Activated naive CD4-positive, alpha-beta T cell treated with anti-CD3 and anti-CD28 coated beads, Interleukin-2, amount 50 U/mL, for 24 hours (primary cell): ENCODE results near the gene HSD17B1.
"Not testable (repeated sequence)": the region's sequence is repeated elsewhere in the genome, so short reads cannot be mapped to it uniquely, and the experiment has no call there.

Experiments used
- H3K27ac Mint-ChIP-seq: one replicate; pipeline ENCODE4 v1.8.0; 2021; ENCODE audit warnings: mild to moderate bottlenecking, mixed read lengths
- H3K27me3 Mint-ChIP-seq: one replicate; pipeline ENCODE4 v1.8.0; 2021; ENCODE audit warnings: mixed read lengths
- H3K36me3 Mint-ChIP-seq: one replicate; pipeline ENCODE4 v1.8.0; 2021; ENCODE audit warnings: mixed read lengths
- H3K4me1 Mint-ChIP-seq: one replicate; pipeline ENCODE4 v1.8.0; 2021; ENCODE audit warnings: mixed read lengths
- H3K4me3 Mint-ChIP-seq: one replicate; pipeline ENCODE4 v1.8.0; 2021; ENCODE audit warnings: mild to moderate bottlenecking, mixed read lengths
- H3K9me3 Mint-ChIP-seq: one replicate; pipeline ENCODE4 v1.8.0; 2021; ENCODE audit warnings: mixed read lengths

The HSD17B1 gene

GRCh38 chr17:42552736-42553135 is at the start of gene HSD17B1:
Gene HSD17B1 (plus strand): TSS chr17:42552923. CDS start chr17:42552934, 11 bp downstream.
- Mint-ChIP-seq H3K4me1 (peaks cover 24% of the 10 kb centered on the region), H3K4me3 (peak within 1 kb of the TSS; percentile 89), H3K27ac (peak within 1 kb of the TSS; percentile 70)
- H3K27me3 Mint-ChIP-seq, H3K36me3 Mint-ChIP-seq, H3K9me3 Mint-ChIP-seq: not testable (repeated sequence)

GRCh38 chr17:42502926-42503325 is 49.8 kb upstream of the HSD17B1 start:
- Mint-ChIP-seq H3K4me1 (no peaks in the 10 kb centered on the region), H3K36me3 (peaks cover 13% of the 10 kb centered on the region), H3K9me3 (no peaks in the 10 kb centered on the region), H3K4me3 (no peak overlapping the region), H3K27ac (no peak overlapping the region), H3K27me3 (no peaks in the 10 kb centered on the region)

- no peaks in the 10 kb centered on the region for H3K9me3 Mint-ChIP-seq
- no peak overlapping the region for H3K27ac Mint-ChIP-seq
- peaks cover 4% of the 10 kb centered on the region for H3K36me3 Mint-ChIP-seq
- no peak overlapping the region for H3K4me3 Mint-ChIP-seq
- H3K4me1 Mint-ChIP-seq: no peaks in the 10 kb centered on the region
- H3K27me3 Mint-ChIP-seq: no peaks in the 10 kb centered on the region
Measured at GRCh38 chr17:42507671-42508070, 45.1 kb upstream of the HSD17B1 start.

- Mint-ChIP-seq H3K4me3 (no peak overlapping the region), H3K4me1 (no peaks in the 10 kb centered on the region), H3K9me3 (no peaks in the 10 kb centered on the region), H3K27ac (no peak overlapping the region), H3K27me3 (no peaks in the 10 kb centered on the region), H3K36me3 (peaks cover 2% of the 10 kb centered on the region)
Measured at GRCh38 chr17:42508426-42509165, 44.1 kb upstream of the HSD17B1 start.

- Mint-ChIP-seq H3K4me3 (no peak overlapping the region), H3K27ac (no peak overlapping the region), H3K27me3 (no peaks in the 10 kb centered on the region), H3K36me3 (peaks cover 2% of the 10 kb centered on the region), H3K9me3 (no peaks in the 10 kb centered on the region), H3K4me1 (no peaks in the 10 kb centered on the region)
Measured at GRCh38 chr17:42509409-42509808, 43.3 kb upstream of the HSD17B1 start.

- no peaks in the 10 kb centered on the region for H3K27me3 Mint-ChIP-seq
- peaks cover 4% of the 10 kb centered on the region for H3K36me3 Mint-ChIP-seq
- H3K4me1 Mint-ChIP-seq: no peaks in the 10 kb centered on the region
- no peak overlapping the region for H3K27ac Mint-ChIP-seq
- no peaks in the 10 kb centered on the region for H3K9me3 Mint-ChIP-seq
- no peak overlapping the region for H3K4me3 Mint-ChIP-seq
Measured at GRCh38 chr17:42509841-42510240, 42.9 kb upstream of the HSD17B1 start.

- Mint-ChIP-seq H3K9me3 (no peaks in the 10 kb centered on the region), H3K27ac (no peak overlapping the region), H3K36me3 (peaks cover 4% of the 10 kb centered on the region), H3K4me1 (peaks cover under 1% of the 10 kb centered on the region), H3K4me3 (no peak overlapping the region), H3K27me3 (no peaks in the 10 kb centered on the region)
Measured at GRCh38 chr17:42512246-42512645, 40.5 kb upstream of the HSD17B1 start.

GRCh38 chr17:42512733-42513251 is 39.9 kb upstream of the HSD17B1 start:
- Mint-ChIP-seq H3K27ac (no peak overlapping the region), H3K4me3 (no peak overlapping the region), H3K9me3 (no peaks in the 10 kb centered on the region), H3K27me3 (no peaks in the 10 kb centered on the region), H3K36me3 (peaks cover 3% of the 10 kb centered on the region), H3K4me1 (peaks cover 4% of the 10 kb centered on the region)

- Mint-ChIP-seq H3K4me1 (peaks cover 4% of the 10 kb centered on the region), H3K27me3 (no peaks in the 10 kb centered on the region), H3K36me3 (peaks cover 1% of the 10 kb centered on the region), H3K4me3 (no peak overlapping the region), H3K9me3 (no peaks in the 10 kb centered on the region), H3K27ac (no peak overlapping the region)
Measured at GRCh38 chr17:42513686-42514085, 39.0 kb upstream of the HSD17B1 start.

GRCh38 chr17:42514279-42514678 is 38.4 kb upstream of the HSD17B1 start:
- peaks cover 4% of the 10 kb centered on the region for H3K4me1 Mint-ChIP-seq
- H3K4me3 Mint-ChIP-seq: no peak overlapping the region
- peaks cover 1% of the 10 kb centered on the region for H3K36me3 Mint-ChIP-seq

GRCh38 chr17:42514867-42515266 is 37.9 kb upstream of the HSD17B1 start:
- no peaks in the 10 kb centered on the region for H3K9me3 Mint-ChIP-seq
- peaks cover 4% of the 10 kb centered on the region for H3K4me1 Mint-ChIP-seq
- H3K36me3 Mint-ChIP-seq: peaks cover 1% of the 10 kb centered on the region
- H3K4me3 Mint-ChIP-seq: no peak overlapping the region
- no peaks in the 10 kb centered on the region for H3K27me3 Mint-ChIP-seq
- H3K27ac Mint-ChIP-seq: no peak overlapping the region

More at GRCh38 chr17:42514279-42514678, 38.4 kb upstream of the HSD17B1 start:
- H3K27me3 Mint-ChIP-seq: no peaks in the 10 kb centered on the region
- no peak overlapping the region for H3K27ac Mint-ChIP-seq
- H3K9me3 Mint-ChIP-seq: no peaks in the 10 kb centered on the region

GRCh38 chr17:42517516-42517915 is 35.2 kb upstream of the HSD17B1 start:
- peaks cover 4% of the 10 kb centered on the region for H3K4me1 Mint-ChIP-seq
- H3K9me3 Mint-ChIP-seq: no peaks in the 10 kb centered on the region
- H3K4me3 Mint-ChIP-seq: no peak overlapping the region
- no peak overlapping the region for H3K27ac Mint-ChIP-seq
- H3K27me3 Mint-ChIP-seq: no peaks in the 10 kb centered on the region
- peaks cover 7% of the 10 kb centered on the region for H3K36me3 Mint-ChIP-seq

- Mint-ChIP-seq H3K9me3 (no peaks in the 10 kb centered on the region), H3K27ac (no peak overlapping the region), H3K4me3 (no peak overlapping the region), H3K4me1 (peaks cover 4% of the 10 kb centered on the region), H3K27me3 (no peaks in the 10 kb centered on the region), H3K36me3 (peaks cover 7% of the 10 kb centered on the region)
Measured at GRCh38 chr17:42518046-42518754, 34.5 kb upstream of the HSD17B1 start.

- Mint-ChIP-seq H3K27ac (no peak overlapping the region), H3K36me3 (peaks cover 7% of the 10 kb centered on the region), H3K9me3 (no peaks in the 10 kb centered on the region), H3K27me3 (no peaks in the 10 kb centered on the region), H3K4me3 (no peak overlapping the region), H3K4me1 (peaks cover 4% of the 10 kb centered on the region)
Measured at GRCh38 chr17:42518755-42519545, 33.8 kb upstream of the HSD17B1 start.

- Mint-ChIP-seq H3K4me1 (peaks cover 4% of the 10 kb centered on the region), H3K27ac (no peak overlapping the region), H3K4me3 (no peak overlapping the region), H3K27me3 (no peaks in the 10 kb centered on the region), H3K9me3 (no peaks in the 10 kb centered on the region), H3K36me3 (peaks cover 5% of the 10 kb centered on the region)
Measured at GRCh38 chr17:42519546-42520491, 32.9 kb upstream of the HSD17B1 start.
